Duodenal mucosa (tissue), 2 donors: ENCODE results near the gene HS3ST1.

Source experiments
- H3K27ac ChIP-seq: one replicate; pipeline ENCODE4 v1.7.0; 2013; ENCODE audit warnings: low read depth, low read length
- H3K27me3 ChIP-seq, 2 donors: one replicate each; pipeline ENCODE4 v1.7.0; 2013; ENCODE audit warnings: low read length in 2 of 2, control low read depth in 1 of 2; ENCODE audit not compliant: insufficient read depth in 2 of 2, control insufficient read depth in 1 of 2
- H3K36me3 ChIP-seq, 2 donors: one replicate each; pipeline ENCODE4 v1.7.0; 2013; ENCODE audit warnings: low read length in 2 of 2, control low read depth in 1 of 2; ENCODE audit not compliant: insufficient read depth in 2 of 2, control insufficient read depth in 1 of 2
- H3K4me1 ChIP-seq, 2 donors: one replicate each; pipeline ENCODE4 v1.7.0; 2013; ENCODE audit warnings: low read length in 2 of 2, control low read depth in 1 of 2; ENCODE audit not compliant: insufficient read depth in 2 of 2, control insufficient read depth in 1 of 2
- H3K4me3 ChIP-seq, 2 donors: one replicate each; pipeline ENCODE4 v1.7.0; 2013; ENCODE audit warnings: low read length in 2 of 2, low read depth in 1 of 2
- H3K9ac ChIP-seq, 2 donors: one replicate each; pipeline ENCODE4 v1.7.0; 2013; ENCODE audit warnings: low read length in 2 of 2, low read depth in 1 of 2
- H3K9me3 ChIP-seq, 2 donors: one replicate each; pipeline ENCODE4 v1.7.0; 2013; ENCODE audit warnings: low read length in 2 of 2, control low read depth in 1 of 2; ENCODE audit not compliant: control insufficient read depth in 1 of 2

HS3ST1 gene

DNA sequence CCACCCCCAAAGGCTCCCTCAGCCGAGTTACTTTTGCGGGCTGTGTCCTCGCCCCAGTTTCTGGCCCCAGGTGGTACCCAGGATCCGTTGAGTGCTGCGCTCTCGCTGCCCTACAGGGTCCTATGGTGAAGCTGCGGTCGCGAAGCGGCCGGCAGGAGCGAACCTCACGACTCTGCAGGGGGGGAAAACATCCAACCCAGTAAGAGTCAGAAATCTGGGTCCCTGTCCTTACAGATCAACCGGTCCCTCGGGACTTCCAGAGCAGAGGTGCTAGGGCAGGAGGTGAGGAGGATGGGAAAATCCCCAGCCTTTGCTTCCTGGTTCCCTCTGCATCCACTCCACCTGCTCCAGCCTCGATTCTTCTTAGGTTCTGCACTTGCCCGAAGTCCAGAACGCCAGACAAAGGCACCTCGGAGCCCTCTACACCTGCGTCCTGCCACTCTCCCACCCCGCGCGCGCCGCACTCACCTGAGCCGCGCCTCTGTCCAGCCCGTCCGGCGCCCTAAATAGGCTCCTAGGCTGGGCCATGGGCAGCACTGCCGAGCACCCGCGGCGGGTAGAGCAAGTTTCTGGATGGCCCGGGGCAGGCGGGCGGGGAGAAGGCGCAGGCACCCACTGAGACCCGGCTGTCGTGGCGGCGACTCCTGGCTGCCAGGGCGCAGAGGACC, at the start of gene HS3ST1:
HS3ST1 (minus strand) TSS at position 664 of the 668 bp plus-strand sequence. CDS start 28,889 bp downstream, outside the sequence.
- no peaks in the 10 kb centered on the region for H3K9me3 ChIP-seq

DNA sequence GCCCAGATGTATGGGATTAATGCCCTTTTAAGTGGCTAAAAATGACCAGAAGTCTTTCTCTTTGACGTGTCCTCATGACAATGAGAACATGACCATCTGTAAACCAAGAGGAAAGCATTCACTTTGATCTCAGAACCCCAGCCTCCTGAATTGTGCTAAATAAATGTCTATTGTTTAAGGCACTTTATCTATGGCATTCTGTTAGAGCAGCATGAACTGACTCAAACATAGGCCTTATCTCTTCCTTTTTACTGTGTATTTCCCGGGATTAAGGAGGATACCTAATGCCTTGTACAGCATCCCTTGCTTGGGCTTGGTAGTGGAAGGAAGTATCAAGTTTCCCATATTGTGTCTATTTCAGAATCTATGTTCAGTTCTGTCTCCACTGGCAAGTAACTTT, 47.2 kb upstream of the HS3ST1 start:
- no peak overlapping the region for H3K9ac ChIP-seq
- H3K4me1 ChIP-seq = peaks cover 2 to 3% of the 10 kb centered on the region in 2 donors
- H3K27ac ChIP-seq = no peak overlapping the region
- no peaks in the 10 kb centered on the region for H3K27me3 ChIP-seq
- no peak overlapping the region for H3K4me3 ChIP-seq
- H3K9me3 ChIP-seq = peaks cover 0 to 5% of the 10 kb centered on the region in 2 donors
- no peaks in the 10 kb centered on the region for H3K36me3 ChIP-seq

More for the DNA sequence above, at the start of gene HS3ST1:
- no peaks in the 10 kb centered on the region for H3K36me3 ChIP-seq
- peak within 1 kb of the TSS; percentile 68 to 84 for H3K9ac ChIP-seq
- no peaks in the 10 kb centered on the region for H3K27me3 ChIP-seq
- peaks cover 8 to 22% of the 10 kb centered on the region in 2 donors for H3K4me1 ChIP-seq
- H3K4me3 ChIP-seq = peak within 1 kb of the TSS; percentile 83 to 86
- H3K27ac ChIP-seq = peak within 1 kb of the TSS; percentile 92

DNA sequence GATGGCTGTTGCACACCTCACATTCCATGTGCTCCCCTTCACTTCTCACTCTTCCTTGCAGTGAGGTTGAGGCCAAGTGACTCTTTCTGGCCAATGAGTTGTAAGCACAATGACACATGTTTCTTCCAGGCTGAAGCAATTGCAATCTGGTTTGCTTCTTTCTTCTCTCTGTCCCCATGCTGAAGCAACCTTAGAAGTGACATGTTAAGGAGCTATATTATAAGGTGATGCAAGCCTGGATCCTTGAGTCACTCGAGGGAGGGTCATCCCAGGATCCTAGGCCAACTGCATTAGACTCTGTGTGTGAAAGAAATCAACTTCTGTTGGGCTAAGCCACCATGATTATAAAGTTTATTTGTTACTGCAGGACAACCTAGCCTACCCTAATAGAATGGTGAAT, 45.5 kb upstream of the HS3ST1 start:
- H3K4me1 ChIP-seq = peaks cover 5 to 13% of the 10 kb centered on the region in 2 donors
- H3K36me3 ChIP-seq = no peaks in the 10 kb centered on the region
- no peaks in the 10 kb centered on the region for H3K27me3 ChIP-seq
- no peak overlapping the region for H3K9ac ChIP-seq
- peaks cover 0 to 5% of the 10 kb centered on the region in 2 donors for H3K9me3 ChIP-seq
- H3K27ac ChIP-seq = no peak overlapping the region
- H3K4me3 ChIP-seq = no peak overlapping the region

DNA sequence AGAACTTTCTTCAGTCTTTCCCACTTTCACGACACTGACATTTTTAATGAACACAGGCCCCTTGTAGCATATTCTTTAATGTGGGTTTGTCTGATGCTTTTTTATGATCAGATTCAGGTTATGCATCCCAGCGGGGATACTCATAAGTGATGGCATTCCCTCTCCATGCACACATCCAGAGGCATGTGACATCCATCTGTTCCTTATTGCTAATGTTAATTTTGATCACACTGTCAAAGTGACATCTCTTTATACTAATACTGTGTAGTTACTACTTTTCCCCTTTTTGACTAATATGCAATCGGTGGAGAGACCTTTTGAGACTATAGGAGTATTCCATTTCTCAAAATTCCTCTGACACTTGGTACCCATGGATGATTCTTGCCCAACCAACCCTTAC, 43.8 kb upstream of the HS3ST1 start:
- H3K9ac ChIP-seq = no peak overlapping the region
- H3K36me3 ChIP-seq = no peaks in the 10 kb centered on the region
- H3K4me3 ChIP-seq = no peak overlapping the region
- H3K27ac ChIP-seq = no peak overlapping the region
- peaks cover 5 to 17% of the 10 kb centered on the region in 2 donors for H3K4me1 ChIP-seq
- no peaks in the 10 kb centered on the region for H3K27me3 ChIP-seq
- peaks cover 0 to 3% of the 10 kb centered on the region in 2 donors for H3K9me3 ChIP-seq

DNA sequence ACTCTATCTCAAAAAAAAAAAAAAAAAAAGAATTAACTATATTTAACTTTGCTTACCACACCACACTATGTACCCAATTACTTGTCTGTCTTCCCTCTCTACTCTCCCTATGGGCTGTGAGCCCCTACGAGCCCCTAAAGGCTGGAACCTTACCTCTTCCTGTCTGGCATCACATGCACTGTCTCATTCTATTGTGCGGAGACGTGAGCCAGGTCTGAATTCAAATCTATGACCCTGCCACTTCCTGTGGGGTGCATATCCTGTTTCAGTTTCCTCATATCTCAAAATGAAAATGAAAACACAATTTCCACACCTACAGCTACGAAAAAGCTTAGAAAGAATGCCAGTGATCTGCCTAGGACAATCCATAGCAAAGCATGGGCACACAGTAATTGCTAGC, 42.9 kb upstream of the HS3ST1 start:
- no peaks in the 10 kb centered on the region for H3K9me3 ChIP-seq
- H3K4me1 ChIP-seq = peaks cover 5 to 17% of the 10 kb centered on the region in 2 donors
- H3K27ac ChIP-seq = no peak overlapping the region
- no peak overlapping the region for H3K9ac ChIP-seq
- H3K36me3 ChIP-seq = no peaks in the 10 kb centered on the region
- peak overlapping the region in 1 of 2 donors; percentile 33 for H3K4me3 ChIP-seq
- no peaks in the 10 kb centered on the region for H3K27me3 ChIP-seq

DNA sequence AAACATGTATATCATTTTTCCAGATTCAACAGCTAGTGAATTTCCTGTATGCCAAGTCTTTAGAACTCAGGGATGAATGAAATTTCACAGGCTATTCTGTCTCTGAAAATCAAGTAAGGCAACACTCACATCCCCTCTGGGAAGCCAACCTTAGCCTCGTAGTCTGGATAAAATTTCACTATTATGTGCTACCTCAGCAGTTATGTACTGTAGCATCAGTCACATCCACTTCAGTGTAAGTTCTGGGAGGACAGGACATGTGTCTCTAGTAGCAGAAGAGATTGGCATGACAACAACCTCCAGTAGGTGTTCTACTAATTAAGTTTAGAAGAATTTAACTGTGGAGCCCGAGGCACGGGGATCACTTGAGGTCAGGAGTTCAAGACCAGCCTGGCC, 42.4 kb upstream of the HS3ST1 start:
- Histone ChIP-seq H3K9ac (no peak overlapping the region), H3K4me1 (peaks cover 5 to 17% of the 10 kb centered on the region in 2 donors), H3K27ac (no peak overlapping the region), H3K4me3 (no peak overlapping the region), H3K27me3 (no peaks in the 10 kb centered on the region), H3K36me3 (no peaks in the 10 kb centered on the region), H3K9me3 (no peaks in the 10 kb centered on the region)

DNA sequence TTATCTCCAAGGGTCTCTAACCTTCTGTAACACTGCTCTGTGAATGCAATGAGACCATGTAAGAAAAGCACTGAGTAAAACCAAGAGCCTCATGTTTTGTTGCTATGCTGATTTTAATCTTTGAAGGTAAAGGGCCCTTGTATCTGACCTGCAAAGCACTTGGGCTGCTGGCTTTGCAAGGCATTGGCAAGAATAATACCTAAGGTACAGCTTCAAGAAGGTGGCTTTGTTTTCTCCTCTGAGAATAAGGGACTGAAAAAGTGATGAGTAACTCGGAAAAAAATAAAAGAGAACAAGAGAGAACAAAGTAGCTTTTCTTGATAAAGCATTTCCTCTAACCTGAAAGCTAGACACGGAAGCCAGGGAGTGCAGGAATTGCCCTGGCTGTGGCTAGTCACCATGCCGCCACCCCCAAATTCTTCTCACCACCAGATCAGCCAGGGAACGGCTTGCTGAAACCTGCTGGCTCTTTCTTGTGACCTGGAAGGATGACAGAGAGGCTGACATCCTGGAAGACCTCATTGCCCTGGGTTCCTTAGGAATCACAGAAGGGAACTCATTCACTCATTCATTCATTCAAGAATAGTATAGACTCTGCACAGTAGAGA, 41.8 kb upstream of the HS3ST1 start:
- peak overlapping the region; percentile 13 for H3K27ac ChIP-seq
- peaks cover 5 to 17% of the 10 kb centered on the region in 2 donors for H3K4me1 ChIP-seq
- no peaks in the 10 kb centered on the region for H3K9me3 ChIP-seq
- no peaks in the 10 kb centered on the region for H3K27me3 ChIP-seq
- no peaks in the 10 kb centered on the region for H3K36me3 ChIP-seq
- H3K9ac ChIP-seq = no peak overlapping the region
- H3K4me3 ChIP-seq = no peak overlapping the region

DNA sequence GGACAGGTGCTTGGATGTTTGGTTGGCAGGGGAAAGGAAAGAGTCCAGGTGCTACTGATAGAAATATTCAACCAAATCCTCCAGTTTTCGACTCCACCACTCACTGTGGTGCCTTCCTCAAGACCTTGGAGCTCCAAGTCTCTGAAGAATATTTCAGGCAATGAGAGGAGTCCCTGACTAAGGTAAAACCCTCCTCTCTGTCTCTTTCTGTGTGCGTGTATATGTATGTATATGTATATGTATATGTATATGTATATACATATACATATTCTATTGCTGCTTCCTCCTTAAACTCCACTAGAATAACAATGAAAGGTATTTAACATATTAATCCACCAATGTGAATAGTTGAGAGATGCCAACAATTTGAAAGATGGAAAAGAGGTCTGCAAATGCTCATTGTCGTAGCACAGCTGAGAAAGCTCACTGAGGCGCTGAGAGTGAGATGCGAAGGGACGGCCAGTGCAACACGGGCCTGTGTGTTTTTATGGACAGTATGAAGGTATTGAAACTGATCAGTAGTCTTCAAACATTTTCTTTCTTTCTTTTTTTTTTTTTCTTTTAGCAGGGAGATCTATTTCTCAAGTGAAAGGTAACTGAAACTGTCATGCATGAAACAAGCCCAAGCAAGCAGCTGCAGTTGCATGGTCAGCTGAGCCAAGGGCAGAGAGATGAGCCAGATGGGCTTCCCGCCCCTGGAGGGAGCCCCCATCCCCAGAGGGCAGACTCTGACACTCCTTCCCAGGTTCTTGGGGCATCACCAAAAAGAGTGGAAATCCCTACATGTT, 41.1 kb upstream of the HS3ST1 start:
- no peak overlapping the region for H3K9ac ChIP-seq
- no peaks in the 10 kb centered on the region for H3K36me3 ChIP-seq
- H3K27ac ChIP-seq = no peak overlapping the region
- no peaks in the 10 kb centered on the region for H3K27me3 ChIP-seq
- peaks cover 5 to 17% of the 10 kb centered on the region in 2 donors for H3K4me1 ChIP-seq
- H3K4me3 ChIP-seq = no peak overlapping the region
- no peaks in the 10 kb centered on the region for H3K9me3 ChIP-seq

DNA sequence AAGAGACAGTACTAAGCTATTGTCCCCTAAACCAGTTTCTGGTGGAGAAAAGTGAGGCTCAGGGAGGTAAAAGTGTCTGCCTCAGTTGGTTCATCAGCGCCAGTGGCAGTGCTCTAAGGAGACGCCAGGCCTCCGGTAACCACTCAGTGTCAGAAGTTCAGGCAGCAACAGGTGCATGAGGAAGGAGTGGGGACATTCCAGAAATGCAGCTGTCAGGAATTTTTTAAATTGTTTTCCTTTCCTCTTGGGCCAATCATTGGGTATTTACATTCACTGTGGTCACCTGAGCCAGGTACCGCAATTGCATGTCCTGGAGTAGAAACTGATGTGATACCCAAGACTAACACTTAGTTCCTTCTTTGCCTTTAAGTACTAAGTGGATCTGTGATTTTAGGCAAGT, 40.2 kb upstream of the HS3ST1 start:
- no peaks in the 10 kb centered on the region for H3K9me3 ChIP-seq
- peaks cover 5 to 17% of the 10 kb centered on the region in 2 donors for H3K4me1 ChIP-seq
- no peak overlapping the region for H3K4me3 ChIP-seq

DNA sequence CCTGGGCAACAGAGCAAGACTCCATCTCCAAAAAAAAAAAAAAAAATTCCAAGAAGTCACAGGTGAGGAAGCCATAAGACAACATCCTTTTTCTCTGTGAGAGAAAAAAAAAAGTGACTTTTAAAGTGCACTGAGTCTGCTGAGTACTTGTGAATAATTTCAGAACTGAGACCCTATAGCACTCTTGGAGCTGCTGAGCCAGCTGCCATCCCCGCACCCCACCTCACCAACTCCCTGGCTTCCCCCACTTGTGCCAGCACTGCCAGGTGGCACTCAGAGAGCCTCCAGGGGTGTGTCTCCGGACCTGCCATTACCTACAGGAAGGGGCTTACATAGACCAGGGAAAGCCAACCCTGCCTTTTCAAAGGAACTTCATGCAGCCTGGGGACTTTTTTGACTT, 39.2 kb upstream of the HS3ST1 start:
- no peaks in the 10 kb centered on the region for H3K36me3 ChIP-seq
- no peaks in the 10 kb centered on the region for H3K27me3 ChIP-seq
- no peak overlapping the region for H3K27ac ChIP-seq
- H3K4me3 ChIP-seq = no peak overlapping the region
- no peaks in the 10 kb centered on the region for H3K9me3 ChIP-seq
- no peak overlapping the region for H3K9ac ChIP-seq
- peaks cover 5 to 17% of the 10 kb centered on the region in 2 donors for H3K4me1 ChIP-seq

More for the DNA sequence above, 40.2 kb upstream of the HS3ST1 start:
- no peak overlapping the region for H3K27ac ChIP-seq
- H3K36me3 ChIP-seq = no peaks in the 10 kb centered on the region
- no peaks in the 10 kb centered on the region for H3K27me3 ChIP-seq
- H3K9ac ChIP-seq = no peak overlapping the region
